ENCODE data around the gene ZFP82. TPM values are rescaled to one million over a fixed set of nuclear protein-coding genes. Genes with fewer than 3 reads are reported as not detected.

Gene ZFP82
- total RNA-seq, 1 experiment from 2014 or later = 14.9 TPM

DNA sequence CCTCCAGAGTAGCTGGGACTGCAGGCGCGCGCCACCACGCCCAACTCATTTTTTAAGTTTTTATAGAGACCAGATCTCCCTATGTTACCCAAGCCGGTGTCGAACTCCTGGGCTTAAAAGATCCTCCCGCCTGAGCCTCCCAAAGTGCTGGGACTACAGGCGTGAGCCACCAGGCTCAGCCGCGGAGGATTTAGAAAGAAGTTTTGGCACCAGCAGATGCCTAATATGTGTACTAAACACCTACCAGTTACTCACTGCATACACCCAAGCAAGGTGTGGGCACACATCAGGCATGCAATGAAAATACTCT lies 39.0 kb downstream of the ZFP82 start:
- peak overlapping the region; percentile 77 for H3K27ac ChIP-seq (ENCODE audit: low read depth, low read length, poor library complexity, severe bottlenecking)
- DNase-seq (ENCODE audit: low spot score) = no peak
- peaks cover 9% of the 10 kb centered on the region for H3K4me1 ChIP-seq (ENCODE audit: insufficient read depth, low read length, poor library complexity, severe bottlenecking)
- TF ChIP-seq, protein P1, sequence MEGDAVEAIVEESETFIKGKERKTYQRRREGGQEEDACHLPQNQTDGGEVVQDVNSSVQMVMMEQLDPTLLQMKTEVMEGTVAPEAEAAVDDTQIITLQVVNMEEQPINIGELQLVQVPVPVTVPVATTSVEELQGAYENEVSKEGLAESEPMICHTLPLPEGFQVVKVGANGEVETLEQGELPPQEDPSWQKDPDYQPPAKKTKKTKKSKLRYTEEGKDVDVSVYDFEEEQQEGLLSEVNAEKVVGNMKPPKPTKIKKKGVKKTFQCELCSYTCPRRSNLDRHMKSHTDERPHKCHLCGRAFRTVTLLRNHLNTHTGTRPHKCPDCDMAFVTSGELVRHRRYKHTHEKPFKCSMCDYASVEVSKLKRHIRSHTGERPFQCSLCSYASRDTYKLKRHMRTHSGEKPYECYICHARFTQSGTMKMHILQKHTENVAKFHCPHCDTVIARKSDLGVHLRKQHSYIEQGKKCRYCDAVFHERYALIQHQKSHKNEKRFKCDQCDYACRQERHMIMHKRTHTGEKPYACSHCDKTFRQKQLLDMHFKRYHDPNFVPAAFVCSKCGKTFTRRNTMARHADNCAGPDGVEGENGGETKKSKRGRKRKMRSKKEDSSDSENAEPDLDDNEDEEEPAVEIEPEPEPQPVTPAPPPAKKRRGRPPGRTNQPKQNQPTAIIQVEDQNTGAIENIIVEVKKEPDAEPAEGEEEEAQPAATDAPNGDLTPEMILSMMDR (conservative IDR thresholded peaks at IDR 0.05; ENCODE audit: low read depth, low read length) = no peak
- TF ChIP-seq EZH2 (IDR thresholded peaks at IDR 0.05; ENCODE audit: borderline replicate concordance, low read depth, low read length, poor library complexity, severe bottlenecking) = no peak
- no peaks in the 10 kb centered on the region for H3K27me3 ChIP-seq (replicated peaks; ENCODE audit: insufficient read depth, low read depth, low read length, poor library complexity)
- intact Hi-C loops (cut with micrococcal nuclease; ENCODE audit: unreplicated experiment) = loop anchor here (5.0 kb wide), 1 partner anchor 153 kb away; no protein-coding TSS in a partner anchor
- ChIA-PET CTCF (no interaction called here), POLR2A (ENCODE audit: low non-redundant PET) (no interaction called here)
- H3K4me3 ChIP-seq (ENCODE audit: low read depth, low read length, poor library complexity, severe bottlenecking) = peak overlapping the region; percentile 63
- no peaks in the 10 kb centered on the region for H3K36me3 ChIP-seq (ENCODE audit: insufficient read depth, low read length, poor library complexity, severe bottlenecking)
- H3K9me3 ChIP-seq (ENCODE audit: low read depth, low read length, poor library complexity, severe bottlenecking) = no peaks in the 10 kb centered on the region
- BruUV-seq (replicated peaks) = no TSS peak

DNA sequence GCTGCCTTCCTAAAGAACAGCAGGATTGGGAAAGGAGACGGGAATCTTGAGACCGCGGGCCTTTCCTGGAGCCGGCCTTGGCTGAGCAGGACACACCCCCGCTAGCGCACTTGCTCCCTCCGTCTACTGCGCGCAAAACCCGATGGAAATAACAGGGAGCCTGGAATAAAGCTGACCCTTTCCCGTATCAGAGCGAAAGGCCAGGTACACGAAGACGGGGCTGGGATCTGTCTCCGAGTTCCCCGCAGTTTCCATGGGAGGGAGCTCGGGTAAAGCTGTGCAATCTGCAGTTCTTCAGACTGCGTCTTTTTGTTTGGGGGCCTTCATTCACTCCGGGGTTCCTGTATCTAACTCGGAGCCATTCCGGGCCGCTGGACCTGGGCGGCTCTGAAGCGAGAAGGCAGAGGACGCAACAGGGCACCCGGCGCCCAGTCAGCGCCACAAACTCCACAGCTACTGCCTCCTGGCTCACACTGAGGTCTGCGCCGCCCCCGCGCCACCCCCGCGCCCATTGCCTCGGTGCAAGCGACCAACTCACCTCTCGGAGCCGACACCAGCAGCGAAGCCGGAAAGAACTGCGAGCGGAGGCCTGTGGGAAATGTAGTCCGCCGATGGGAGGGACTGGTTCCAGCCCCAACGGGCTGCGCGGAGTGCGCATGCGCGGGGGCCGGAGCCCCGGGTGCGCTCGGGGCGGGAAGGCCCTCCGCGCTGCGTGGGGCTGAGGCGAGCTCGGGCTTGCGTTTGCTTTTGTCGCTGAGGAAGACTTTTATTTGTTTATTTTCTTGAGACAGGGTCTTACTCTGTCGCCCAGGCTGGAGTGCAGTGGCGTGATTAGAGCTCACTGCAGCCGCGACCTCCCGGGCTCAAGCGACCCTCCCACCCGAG lies 39.6 kb downstream of the ZFP82 start, which contains the start of gene ZFP14:
ZFP14 (minus strand) TSS at position 577 of the 885 bp plus-strand sequence. CDS start 11,309 bp downstream, outside the sequence.
- no peak for TF ChIP-seq EZH2 (IDR thresholded peaks at IDR 0.05; ENCODE audit: borderline replicate concordance, low read depth, low read length, poor library complexity, severe bottlenecking)
- TF ChIP-seq, protein P1 (conservative IDR thresholded peaks at IDR 0.05; ENCODE audit: low read depth, low read length) = peak; percentile 38; the same call in 1 of the 2 replicates
- BruUV-seq (replicated peaks) = TSS peak; percentile 54
- peak within 1 kb of the TSS; percentile 63 for H3K4me3 ChIP-seq (ENCODE audit: low read depth, low read length, poor library complexity, severe bottlenecking)
- intact Hi-C loops (cut with micrococcal nuclease; ENCODE audit: unreplicated experiment) = loop anchor here (5.0 kb wide), 1 partner anchor 153 kb away; no protein-coding TSS in a partner anchor
- H3K27me3 ChIP-seq (replicated peaks; ENCODE audit: insufficient read depth, low read depth, low read length, poor library complexity) = no peaks in the 10 kb centered on the region
- peaks cover 9% of the 10 kb centered on the region for H3K4me1 ChIP-seq (ENCODE audit: insufficient read depth, low read length, poor library complexity, severe bottlenecking)
- H3K9me3 ChIP-seq (ENCODE audit: low read depth, low read length, poor library complexity, severe bottlenecking) = no peaks in the 10 kb centered on the region
- POLR2A ChIA-PET (ENCODE audit: low non-redundant PET) = interaction anchor here (0.5 kb wide), 1 partner anchor 342 kb away, joined by 26 read pairs; no protein-coding TSS in a partner anchor
- H3K27ac ChIP-seq (ENCODE audit: low read depth, low read length, poor library complexity, severe bottlenecking) = peak within 1 kb of the TSS; percentile 77
- CTCF ChIA-PET = interaction anchor here (0.5 kb wide), 1 partner anchor 13 kb away, joined by 4 read pairs; no protein-coding TSS in a partner anchor
- H3K36me3 ChIP-seq (ENCODE audit: insufficient read depth, low read length, poor library complexity, severe bottlenecking) = no peaks in the 10 kb centered on the region
- DNase-seq (ENCODE audit: low spot score) = peak; percentile 95

DNA sequence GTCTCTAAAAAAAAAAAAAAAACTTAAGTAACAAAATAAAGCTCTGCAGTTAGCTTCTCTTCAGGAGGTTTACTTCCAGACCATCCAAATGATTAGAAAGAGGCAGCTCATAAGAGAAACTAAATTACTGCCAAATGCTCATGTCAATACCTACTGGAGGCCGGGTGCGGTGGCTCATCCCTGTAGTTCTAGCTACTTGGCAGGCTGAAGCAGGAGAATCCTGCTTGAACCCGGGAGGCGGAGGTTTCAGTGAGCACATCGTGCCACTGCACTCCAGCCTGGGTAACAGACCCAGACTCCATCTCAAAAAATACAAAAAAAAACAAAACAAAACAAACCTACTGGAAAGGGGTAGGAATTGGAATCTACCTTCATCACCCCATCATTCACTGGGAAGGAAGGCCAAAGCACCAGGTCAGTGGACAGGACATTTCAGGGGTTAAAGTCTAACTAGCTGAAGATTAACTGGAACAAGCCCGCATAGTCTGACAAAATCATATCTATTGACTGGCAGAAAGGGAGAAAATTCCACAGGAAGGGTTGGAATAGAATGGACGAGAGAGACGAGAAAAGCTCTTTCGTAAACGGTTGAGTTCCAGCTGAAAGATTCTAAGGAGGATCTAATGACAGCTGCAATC lies 40.8 kb downstream of the ZFP82 start:
- TF ChIP-seq EZH2 (IDR thresholded peaks at IDR 0.05; ENCODE audit: borderline replicate concordance, low read depth, low read length, poor library complexity, severe bottlenecking) = no peak
- peak overlapping the region; percentile 63 for H3K4me3 ChIP-seq (ENCODE audit: low read depth, low read length, poor library complexity, severe bottlenecking)
- peak; percentile 14 for DNase-seq (ENCODE audit: low spot score)
- no peaks in the 10 kb centered on the region for H3K36me3 ChIP-seq (ENCODE audit: insufficient read depth, low read length, poor library complexity, severe bottlenecking)
- ChIA-PET CTCF (no interaction called here), POLR2A (ENCODE audit: low non-redundant PET) (no interaction called here)
- no peak overlapping the region for H3K27ac ChIP-seq (ENCODE audit: low read depth, low read length, poor library complexity, severe bottlenecking)
- no TSS peak for BruUV-seq (replicated peaks)
- peaks cover 9% of the 10 kb centered on the region for H3K4me1 ChIP-seq (ENCODE audit: insufficient read depth, low read length, poor library complexity, severe bottlenecking)
- intact Hi-C loops (cut with micrococcal nuclease; ENCODE audit: unreplicated experiment) = loop anchor here (5.0 kb wide), 1 partner anchor 155 kb away; no protein-coding TSS in a partner anchor
- peaks cover 2% of the 10 kb centered on the region for H3K9me3 ChIP-seq (ENCODE audit: low read depth, low read length, poor library complexity, severe bottlenecking)
- no peaks in the 10 kb centered on the region for H3K27me3 ChIP-seq (replicated peaks; ENCODE audit: insufficient read depth, low read depth, low read length, poor library complexity)

All from A673 (cell line).